ENCODE data around the gene CETP.
"Not testable (repeated sequence)": the region's sequence is repeated elsewhere in the genome, so short reads cannot be mapped to it uniquely, and the experiment has no call there.

Gene CETP

GRCh38 chr16:56980201-56980535 is 18.4 kb downstream of the CETP start:
- H3K27me3 ChIP-seq (replicated peaks; ENCODE audit: control insufficient read depth, insufficient read depth, low read length, poor library complexity, severe bottlenecking), result no peaks in the 10 kb centered on the region
- H3K9me3 ChIP-seq (ENCODE audit: control insufficient read depth, low read length), result no peaks in the 10 kb centered on the region
- peaks cover 14% of the 10 kb centered on the region for H3K4me1 ChIP-seq (ENCODE audit: control insufficient read depth, insufficient read depth, low read length, poor library complexity, severe bottlenecking)
- peaks cover 19% of the 10 kb centered on the region for H3K36me3 ChIP-seq (ENCODE audit: control insufficient read depth, insufficient read depth, low read length)
- no peak overlapping the region for H3K27ac ChIP-seq (ENCODE audit: insufficient read depth, low read length, poor library complexity, severe bottlenecking)
- H3K4me3 ChIP-seq (ENCODE audit: insufficient read depth, low read depth, low read length, poor library complexity, severe bottlenecking), result no peak overlapping the region
- no peak for DNase-seq

DNA sequence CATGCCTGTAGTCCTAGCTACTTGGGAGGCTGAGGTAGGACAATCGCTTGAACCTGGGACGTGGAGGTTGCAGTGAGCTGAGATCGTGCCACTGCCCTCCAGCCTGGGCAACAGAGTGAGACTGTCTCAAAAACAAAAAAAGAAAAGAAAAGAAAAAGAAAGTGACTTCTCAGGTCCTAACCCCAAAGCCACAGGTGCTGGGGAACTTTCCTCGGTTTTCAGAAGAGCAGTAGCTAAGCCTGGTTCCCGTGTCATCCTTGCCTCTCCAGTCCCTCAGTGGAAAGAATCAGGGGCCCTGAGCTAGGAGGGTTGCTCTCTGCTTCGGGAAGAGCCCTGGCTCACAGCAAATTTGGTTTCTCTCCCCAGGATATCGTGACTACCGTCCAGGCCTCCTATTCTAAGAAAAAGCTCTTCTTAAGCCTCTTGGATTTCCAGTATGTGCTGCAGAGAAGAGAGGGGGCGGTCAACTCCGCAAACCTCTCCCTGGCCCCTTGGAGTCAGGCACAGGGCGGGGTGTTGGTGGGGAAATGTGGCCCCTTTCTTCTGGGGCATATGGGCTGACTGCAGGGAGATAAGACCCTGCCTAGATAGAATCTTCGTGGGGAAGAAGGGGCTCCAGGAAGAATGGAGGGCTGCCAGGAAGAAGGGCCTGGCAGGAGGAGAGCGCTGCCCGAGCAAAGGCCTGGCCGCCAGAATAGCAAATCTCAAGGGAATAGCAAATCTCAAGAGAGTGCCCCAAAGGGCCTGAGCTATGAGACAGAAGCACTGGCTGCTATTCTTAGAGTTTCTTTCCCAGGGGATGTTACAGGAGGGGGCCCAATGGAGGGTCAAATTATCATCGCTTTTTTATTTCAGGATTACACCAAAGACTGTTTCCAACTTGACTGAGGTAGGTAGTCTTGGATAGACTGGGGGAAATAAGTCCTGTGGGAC is 19.3 kb downstream of the CETP start:
- peaks cover 22% of the 10 kb centered on the region for H3K4me1 ChIP-seq (ENCODE audit: control insufficient read depth, insufficient read depth, low read length, poor library complexity, severe bottlenecking)
- no peaks in the 10 kb centered on the region for H3K27me3 ChIP-seq (replicated peaks; ENCODE audit: control insufficient read depth, insufficient read depth, low read length, poor library complexity, severe bottlenecking)
- peaks cover 19% of the 10 kb centered on the region for H3K36me3 ChIP-seq (ENCODE audit: control insufficient read depth, insufficient read depth, low read length)
- no peak overlapping the region for H3K4me3 ChIP-seq (ENCODE audit: insufficient read depth, low read depth, low read length, poor library complexity, severe bottlenecking)
- no peaks in the 10 kb centered on the region for H3K9me3 ChIP-seq (ENCODE audit: control insufficient read depth, low read length)
- DNase-seq, result no peak
- H3K27ac ChIP-seq (ENCODE audit: insufficient read depth, low read length, poor library complexity, severe bottlenecking), result no peak overlapping the region

GRCh38 chr16:56981729-56982271 is 20.1 kb downstream of the CETP start:
- H3K9me3 ChIP-seq (ENCODE audit: control insufficient read depth, low read length), result no peaks in the 10 kb centered on the region
- DNase-seq, result no peak
- H3K4me3 ChIP-seq (ENCODE audit: insufficient read depth, low read depth, low read length, poor library complexity, severe bottlenecking), result no peak overlapping the region
- no peaks in the 10 kb centered on the region for H3K27me3 ChIP-seq (replicated peaks; ENCODE audit: control insufficient read depth, insufficient read depth, low read length, poor library complexity, severe bottlenecking)
- H3K27ac ChIP-seq (ENCODE audit: insufficient read depth, low read length, poor library complexity, severe bottlenecking), result no peak overlapping the region
- H3K4me1 ChIP-seq (ENCODE audit: control insufficient read depth, insufficient read depth, low read length, poor library complexity, severe bottlenecking), result peaks cover 28% of the 10 kb centered on the region
- H3K36me3 ChIP-seq (ENCODE audit: control insufficient read depth, insufficient read depth, low read length), result peaks cover 19% of the 10 kb centered on the region

DNA sequence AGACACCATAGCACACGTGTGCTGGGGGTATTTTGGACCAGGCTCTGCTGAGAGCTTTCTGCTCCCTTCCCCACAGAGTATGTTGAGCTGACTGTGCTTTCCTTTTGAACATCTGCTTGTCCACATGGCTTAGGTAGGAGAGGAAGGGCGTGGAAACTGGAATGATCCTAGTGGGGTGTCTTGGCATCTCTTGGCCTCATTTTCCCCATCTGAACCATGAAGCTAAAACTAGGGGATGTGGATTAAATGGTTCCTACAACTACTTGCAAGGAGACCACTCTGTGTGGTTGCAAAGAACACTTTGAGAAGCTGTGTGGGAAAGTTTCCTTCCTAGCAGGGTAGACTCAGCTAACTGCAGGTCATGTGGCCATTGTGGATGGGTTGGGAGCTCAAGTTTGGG is 20.9 kb downstream of the CETP start:
- DNase-seq, result no peak

GRCh38 chr16:56983211-56983751 is 21.5 kb downstream of the CETP start:
- no peaks in the 10 kb centered on the region for H3K9me3 ChIP-seq (ENCODE audit: control insufficient read depth, low read length)
- peak overlapping the region; percentile 40 for H3K27ac ChIP-seq (ENCODE audit: insufficient read depth, low read length, poor library complexity, severe bottlenecking)
- H3K36me3 ChIP-seq (ENCODE audit: control insufficient read depth, insufficient read depth, low read length), result peaks cover 19% of the 10 kb centered on the region
- H3K4me1 ChIP-seq (ENCODE audit: control insufficient read depth, insufficient read depth, low read length, poor library complexity, severe bottlenecking), result peaks cover 36% of the 10 kb centered on the region
- H3K4me3 ChIP-seq (ENCODE audit: insufficient read depth, low read depth, low read length, poor library complexity, severe bottlenecking), result no peak overlapping the region
- no peaks in the 10 kb centered on the region for H3K27me3 ChIP-seq (replicated peaks; ENCODE audit: control insufficient read depth, insufficient read depth, low read length, poor library complexity, severe bottlenecking)
- DNase-seq, result no peak

More for the DNA sequence above, 20.9 kb downstream of the CETP start:
- H3K27ac ChIP-seq (ENCODE audit: insufficient read depth, low read length, poor library complexity, severe bottlenecking), result no peak overlapping the region
- H3K36me3 ChIP-seq (ENCODE audit: control insufficient read depth, insufficient read depth, low read length), result peaks cover 19% of the 10 kb centered on the region
- no peak overlapping the region for H3K4me3 ChIP-seq (ENCODE audit: insufficient read depth, low read depth, low read length, poor library complexity, severe bottlenecking)
- no peaks in the 10 kb centered on the region for H3K9me3 ChIP-seq (ENCODE audit: control insufficient read depth, low read length)
- no peaks in the 10 kb centered on the region for H3K27me3 ChIP-seq (replicated peaks; ENCODE audit: control insufficient read depth, insufficient read depth, low read length, poor library complexity, severe bottlenecking)
- H3K4me1 ChIP-seq (ENCODE audit: control insufficient read depth, insufficient read depth, low read length, poor library complexity, severe bottlenecking), result peaks cover 31% of the 10 kb centered on the region

- no peak for DNase-seq
- H3K4me3 ChIP-seq (ENCODE audit: insufficient read depth, low read depth, low read length, poor library complexity, severe bottlenecking), result no peak overlapping the region
- H3K27ac ChIP-seq (ENCODE audit: insufficient read depth, low read length, poor library complexity, severe bottlenecking), result no peak overlapping the region
- no peaks in the 10 kb centered on the region for H3K9me3 ChIP-seq (ENCODE audit: control insufficient read depth, low read length)
- H3K27me3 ChIP-seq (replicated peaks; ENCODE audit: control insufficient read depth, insufficient read depth, low read length, poor library complexity, severe bottlenecking), result no peaks in the 10 kb centered on the region
- peaks cover 42% of the 10 kb centered on the region for H3K4me1 ChIP-seq (ENCODE audit: control insufficient read depth, insufficient read depth, low read length, poor library complexity, severe bottlenecking)
- peaks cover 21% of the 10 kb centered on the region for H3K36me3 ChIP-seq (ENCODE audit: control insufficient read depth, insufficient read depth, low read length)
These were observed 22.9 kb downstream of the CETP start for GRCh38 chr16:56984639-56985038.

- no peak for DNase-seq
- Histone ChIP-seq H3K36me3 (ENCODE audit: control insufficient read depth, insufficient read depth, low read length) (peaks cover 23% of the 10 kb centered on the region), H3K4me1 (ENCODE audit: control insufficient read depth, insufficient read depth, low read length, poor library complexity, severe bottlenecking) (peaks cover 42% of the 10 kb centered on the region), H3K27me3 (replicated peaks; ENCODE audit: control insufficient read depth, insufficient read depth, low read length, poor library complexity, severe bottlenecking) (no peaks in the 10 kb centered on the region), H3K4me3 (ENCODE audit: insufficient read depth, low read depth, low read length, poor library complexity, severe bottlenecking) (no peak overlapping the region), H3K9me3 (ENCODE audit: control insufficient read depth, low read length) (no peaks in the 10 kb centered on the region), H3K27ac (ENCODE audit: insufficient read depth, low read length, poor library complexity, severe bottlenecking) (peak overlapping the region; percentile 34)
These were observed 23.7 kb downstream of the CETP start for GRCh38 chr16:56985288-56985961.

DNA sequence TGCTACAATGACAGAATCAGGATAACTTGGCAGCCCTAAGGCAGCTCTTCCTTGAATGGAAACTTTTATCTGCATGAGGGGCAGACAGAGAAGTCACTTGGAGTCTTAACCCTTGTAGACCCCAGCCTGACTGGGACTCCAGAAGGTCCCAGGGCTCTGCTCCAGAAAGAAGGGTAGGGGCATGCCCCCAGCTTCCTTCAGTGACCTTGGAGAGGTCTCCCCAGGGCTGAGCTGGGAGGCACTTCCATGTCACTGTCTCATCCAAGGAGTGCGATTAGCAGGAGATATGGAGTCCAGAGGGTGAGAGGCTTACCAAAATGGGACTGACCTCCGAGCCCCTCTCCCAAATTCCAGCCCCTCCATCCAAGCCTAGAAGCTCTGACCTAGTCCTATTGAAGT is 24.2 kb downstream of the CETP start:
- H3K36me3 ChIP-seq (ENCODE audit: control insufficient read depth, insufficient read depth, low read length), result peaks cover 23% of the 10 kb centered on the region
- H3K9me3 ChIP-seq (ENCODE audit: control insufficient read depth, low read length), result no peaks in the 10 kb centered on the region
- H3K4me1 ChIP-seq (ENCODE audit: control insufficient read depth, insufficient read depth, low read length, poor library complexity, severe bottlenecking), result peaks cover 45% of the 10 kb centered on the region
- no peak for DNase-seq
- H3K4me3 ChIP-seq (ENCODE audit: insufficient read depth, low read depth, low read length, poor library complexity, severe bottlenecking), result no peak overlapping the region
- H3K27ac ChIP-seq (ENCODE audit: insufficient read depth, low read length, poor library complexity, severe bottlenecking), result peak overlapping the region; percentile 34
- no peaks in the 10 kb centered on the region for H3K27me3 ChIP-seq (replicated peaks; ENCODE audit: control insufficient read depth, insufficient read depth, low read length, poor library complexity, severe bottlenecking)

DNA sequence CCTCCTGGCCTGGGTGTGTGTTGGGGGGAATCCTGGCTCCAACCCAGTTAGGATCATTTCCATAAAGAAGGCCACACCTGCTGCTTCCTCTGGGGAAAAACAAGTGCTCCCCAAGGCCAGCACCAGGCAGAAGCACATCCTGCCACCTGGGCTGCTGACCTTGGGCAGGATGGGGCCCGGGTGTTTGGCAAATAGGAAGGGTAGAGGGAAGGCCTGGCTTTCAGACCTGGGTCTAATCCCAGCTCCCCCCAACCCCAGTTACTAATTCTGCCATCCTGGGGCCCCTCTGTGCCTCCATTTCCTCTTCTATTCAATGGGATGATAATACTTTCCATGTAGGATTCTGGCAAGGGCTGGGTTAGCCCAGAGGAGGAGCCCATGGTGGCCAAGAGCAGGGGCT is 24.6 kb downstream of the CETP start:
- Histone ChIP-seq H3K36me3 (ENCODE audit: control insufficient read depth, insufficient read depth, low read length) (peaks cover 23% of the 10 kb centered on the region), H3K27me3 (replicated peaks; ENCODE audit: control insufficient read depth, insufficient read depth, low read length, poor library complexity, severe bottlenecking) (no peaks in the 10 kb centered on the region), H3K27ac (ENCODE audit: insufficient read depth, low read length, poor library complexity, severe bottlenecking) (peak overlapping the region; percentile 34), H3K4me3 (ENCODE audit: insufficient read depth, low read depth, low read length, poor library complexity, severe bottlenecking) (no peak overlapping the region), H3K9me3 (ENCODE audit: control insufficient read depth, low read length) (no peaks in the 10 kb centered on the region), H3K4me1 (ENCODE audit: control insufficient read depth, insufficient read depth, low read length, poor library complexity, severe bottlenecking) (peaks cover 47% of the 10 kb centered on the region)
- no peak for DNase-seq

DNA sequence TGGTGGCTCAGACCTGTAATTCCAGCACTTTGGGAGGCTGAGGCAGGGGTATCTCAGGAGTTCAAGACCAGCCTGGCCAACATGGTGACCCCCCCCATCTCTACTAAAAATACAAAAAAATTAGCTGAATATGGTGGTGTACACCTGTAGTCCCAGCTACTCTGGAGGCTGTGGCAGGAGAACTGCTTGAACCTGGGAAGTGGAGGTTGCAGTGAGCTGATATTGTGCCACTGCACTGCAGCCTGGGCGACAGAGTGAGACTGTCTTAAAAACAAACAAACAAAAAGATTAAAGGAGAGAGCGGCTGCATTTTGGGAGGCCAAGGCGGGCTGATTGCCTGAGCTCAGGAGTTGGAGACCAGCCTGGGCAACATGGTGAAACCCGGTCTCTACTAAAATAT is 25.2 kb downstream of the CETP start:
- Histone ChIP-seq H3K27ac (ENCODE audit: insufficient read depth, low read length, poor library complexity, severe bottlenecking) (peak overlapping the region; percentile 34), H3K36me3 (ENCODE audit: control insufficient read depth, insufficient read depth, low read length) (peaks cover 21% of the 10 kb centered on the region), H3K4me1 (ENCODE audit: control insufficient read depth, insufficient read depth, low read length, poor library complexity, severe bottlenecking) (peaks cover 47% of the 10 kb centered on the region)
- not testable (repeated sequence) for H3K9me3 ChIP-seq (ENCODE audit: control insufficient read depth, low read length); H3K27me3 ChIP-seq (replicated peaks; ENCODE audit: control insufficient read depth, insufficient read depth, low read length, poor library complexity, severe bottlenecking); DNase-seq; H3K4me3 ChIP-seq (ENCODE audit: insufficient read depth, low read depth, low read length, poor library complexity, severe bottlenecking)

Data from effector memory CD4-positive, alpha-beta T cell (primary cell).